VCaP (cell line): ENCODE results near the gene SMARCA2.

Experiments
- H3K27ac ChIP-seq: fragments of 450-650 bp; 2 replicates; pipeline ENCODE4 v1.5.1; 2017
- CTCF ChIP-seq: fragments of 450-650 bp; conservative IDR thresholded peaks from 2 replicates; pipeline ENCODE4 v1.5.1; 2017; ENCODE audit warnings: mild to moderate bottlenecking, moderate library complexity

The SMARCA2 gene

GRCh38 chr9:2109069-2109650, 94.0 kb downstream of the SMARCA2 start:
- no peak for TF ChIP-seq CTCF
- H3K27ac ChIP-seq: no peak overlapping the region

DNA sequence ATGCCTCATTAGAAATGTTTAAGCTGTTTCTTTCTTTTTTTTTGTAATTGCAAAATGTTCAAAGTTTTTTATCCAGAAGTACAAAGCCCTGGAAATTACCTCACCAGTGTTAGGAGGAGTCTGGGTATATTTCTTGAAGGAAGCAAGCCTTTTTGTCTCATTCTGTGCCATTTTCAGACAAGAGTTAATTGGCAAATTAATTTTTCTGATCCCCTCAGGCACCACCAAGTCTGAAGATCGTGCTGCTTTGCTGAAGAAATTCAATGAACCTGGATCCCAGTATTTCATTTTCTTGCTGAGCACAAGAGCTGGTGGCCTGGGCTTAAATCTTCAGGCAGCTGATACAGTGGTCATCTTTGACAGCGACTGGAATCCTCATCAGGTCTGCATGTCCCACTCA, 94.9 kb downstream of the SMARCA2 start:
- H3K27ac ChIP-seq: no peak overlapping the region

DNA sequence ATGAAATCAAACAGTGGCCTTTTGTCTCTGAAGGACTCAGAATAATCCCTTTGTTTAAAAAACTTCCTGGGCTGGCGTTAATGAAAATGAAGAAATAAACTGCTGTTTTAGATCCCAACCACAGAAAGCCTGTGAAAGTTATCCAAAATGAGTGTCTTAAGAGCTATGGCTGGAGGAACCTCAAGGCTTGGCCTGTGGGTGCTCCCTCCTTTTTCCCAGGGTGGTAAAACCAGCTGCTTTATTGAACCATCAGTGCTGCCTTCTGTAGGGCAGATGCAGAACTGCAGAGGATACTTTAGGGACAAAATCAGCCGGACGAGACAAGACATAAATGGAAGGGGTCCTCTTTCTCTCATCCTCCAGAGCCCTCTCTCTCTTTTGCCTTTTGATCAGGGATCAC, 100.9 kb downstream of the SMARCA2 start:
- TF ChIP-seq CTCF: 0 out of 2 replicates have a peak, but pooled peaks have one; percentile 17
- no peak overlapping the region for H3K27ac ChIP-seq

More for the DNA sequence above, 94.9 kb downstream of the SMARCA2 start:
- no peak for TF ChIP-seq CTCF

DNA sequence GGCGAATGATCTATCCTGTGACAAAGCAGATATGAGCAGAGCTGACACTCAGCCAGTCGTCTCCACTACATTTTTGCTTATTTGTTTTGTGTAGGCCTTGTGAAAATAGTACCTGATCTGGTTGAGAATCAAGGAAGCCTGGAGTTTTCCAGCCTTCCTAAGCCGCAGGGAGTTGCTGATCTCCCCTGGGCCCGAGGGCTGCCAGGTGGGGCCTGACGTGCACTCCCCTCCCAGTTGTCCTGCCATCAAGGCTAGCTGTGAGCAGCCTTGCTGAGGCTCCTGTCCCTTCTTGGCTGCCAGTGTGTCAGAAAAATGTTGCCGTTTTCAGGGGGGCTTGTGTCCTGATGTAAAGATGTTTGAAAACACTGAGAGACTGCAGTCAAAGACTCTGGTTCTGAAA, 102.4 kb downstream of the SMARCA2 start:
- no peak overlapping the region for H3K27ac ChIP-seq
- no peak for TF ChIP-seq CTCF

- no peak overlapping the region for H3K27ac ChIP-seq
- no peak for TF ChIP-seq CTCF
Observed at GRCh38 chr9:2119566-2119965, 104.4 kb downstream of the SMARCA2 start.

GRCh38 chr9:2120926-2121689, 106.0 kb downstream of the SMARCA2 start:
- TF ChIP-seq CTCF: no peak
- H3K27ac ChIP-seq: no peak overlapping the region

DNA sequence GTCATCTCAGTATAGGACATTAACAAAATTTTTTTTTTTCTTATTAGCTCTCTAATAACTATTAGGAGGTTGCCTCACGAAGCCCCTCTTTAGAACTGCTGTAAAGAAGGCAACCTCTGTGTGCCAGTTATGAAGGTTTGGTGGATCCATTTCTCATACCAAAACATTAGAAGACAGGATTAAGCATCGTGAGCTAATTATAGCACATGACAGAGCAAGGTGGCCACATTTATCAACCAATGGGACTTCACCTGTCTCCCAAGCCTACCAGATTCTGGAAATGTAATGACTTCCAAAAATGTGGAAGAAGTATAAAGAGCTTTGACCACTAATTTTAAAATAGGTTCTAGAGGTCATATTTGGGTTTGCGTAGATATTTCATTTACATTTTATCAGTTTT, 107.2 kb downstream of the SMARCA2 start:
- TF ChIP-seq CTCF: no peak
- no peak overlapping the region for H3K27ac ChIP-seq
